Right renal pelvis (tissue), 4 donors: Measurements from ENCODE around the gene KCNH3. TPM values are rescaled to one million over a fixed set of nuclear protein-coding genes. Genes with fewer than 3 reads are reported as not detected.
"Not testable (repeated sequence)": the region's sequence is repeated elsewhere in the genome, so short reads cannot be mapped to it uniquely, and the experiment has no call there.

Experiments
- DNase-seq, 4 donors: peaks; one replicate each; pipeline ENCODE4 v3.0.0-alpha.2; 2013; ENCODE audit warnings: low read depth in 4 of 4, low spot score in 3 of 4, missing footprints in 1 of 4
- polyA plus RNA-seq, 4 donors: library from polyadenylated mRNA; unstranded; fragments of 120-200 nt; gene quantifications; one replicate each; pipeline ENCODE4 v1.2.1, GENCODE V29; 2013; ENCODE audit not compliant: insufficient read length in 4 of 4

The KCNH3 gene
- polyA plus RNA-seq, 4 donors: 4.1 to 6.9 (median 5.1) TPM

- no peak for DNase-seq
Measured at GRCh38 chr12:49583366-49584094, 44.7 kb downstream of the KCNH3 start.

- DNase-seq: no peak
Measured at GRCh38 chr12:49584591-49584990, 45.8 kb downstream of the KCNH3 start.

GRCh38 chr12:49585477-49586459 lies 46.9 kb downstream of the KCNH3 start:
- DNase-seq: no peak

GRCh38 chr12:49587174-49587908 lies 48.5 kb downstream of the KCNH3 start:
- DNase-seq: no peak

- no peak for DNase-seq
Measured at GRCh38 chr12:49588281-49588680, 49.5 kb downstream of the KCNH3 start.

GRCh38 chr12:49588721-49589516 lies 50.1 kb downstream of the KCNH3 start:
- DNase-seq: no peak

GRCh38 chr12:49598527-49598926 lies 59.7 kb downstream of the KCNH3 start:
- DNase-seq: no peak

GRCh38 chr12:49599961-49600360 lies 61.1 kb downstream of the KCNH3 start:
- DNase-seq: no peak

GRCh38 chr12:49603721-49604120 lies 64.9 kb downstream of the KCNH3 start:
- DNase-seq: no peak

GRCh38 chr12:49604856-49605255 lies 66.0 kb downstream of the KCNH3 start:
- no peak for DNase-seq

- DNase-seq: not testable (repeated sequence)
Measured at GRCh38 chr12:49605539-49605938, 66.7 kb downstream of the KCNH3 start, which contains the start of gene FAM186B. Gene FAM186B (minus strand): TSS chr12:49605639. CDS start chr12:49605477, 162 bp downstream.

Other genes with a start within 250 kb of the KCNH3 start
- gene PRPH, start 243.9 kb upstream of the KCNH3 start, polyA plus RNA-seq: 1 to 10 TPM in 1 of 4 donors, under 1 TPM in 2, not detected in 1; 0.21 to 7.4 (median 0.23) TPM
- 10 to 100 TPM; 20.6 to 21.7 (median 21.4) TPM for gene TROAP, start 215.8 kb upstream of the KCNH3 start, polyA plus RNA-seq
- 1 to 10 TPM; 1.1 to 1.9 (median 1.4) TPM for gene C1QL4, start 201.8 kb upstream of the KCNH3 start, polyA plus RNA-seq
- gene DNAJC22, start 192.1 kb upstream of the KCNH3 start, polyA plus RNA-seq: 10 to 100 TPM; 15.6 to 22.6 (median 21.0) TPM
- gene SPATS2, start 171.6 kb upstream of the KCNH3 start, polyA plus RNA-seq: 10 to 100 TPM; 45.0 to 49.8 (median 47.8) TPM
- 10 to 100 TPM; 64.7 to 83.6 (median 72.5) TPM for gene MCRS1, start 29.1 kb downstream of the KCNH3 start, polyA plus RNA-seq
- 1 to 10 TPM in 2 of 4 donors, under 1 TPM in 2; 0.90 to 1.1 (median 1.0) TPM for gene FAM186B, start 66.6 kb downstream of the KCNH3 start, polyA plus RNA-seq
- 10 to 100 TPM; 21.1 to 26.0 (median 23.8) TPM for gene PRPF40B, start 84.5 kb downstream of the KCNH3 start, polyA plus RNA-seq
- gene FMNL3, start 168.4 kb downstream of the KCNH3 start, polyA plus RNA-seq: 10 to 100 TPM; 36.4 to 45.2 (median 40.1) TPM
- gene TMBIM6, start 202.5 kb downstream of the KCNH3 start, polyA plus RNA-seq: 100 to 1,000 TPM; 770 to 908 (median 840) TPM